Adrenal gland (tissue), 5 donors: ENCODE measurements around the gene MACROD2.

Experiments
- POLR2A ChIP-seq, 2 donors: fragments of 450-650 bp; IDR thresholded peaks; one replicate each; pipeline ENCODE4 v1.6.1; 2017; ENCODE audit warnings: antibody characterized with exemption in 2 of 2, mild to moderate bottlenecking in 2 of 2, moderate library complexity in 1 of 2
- TF ChIP-seq, protein P1 (sequence below), 6 experiments: fragments of 450-650 bp in 4 of 6; fragments of 200-600 bp in 2 of 6; sonication (generic) in 1 of 6; IDR thresholded peaks; 1 replicate in 5 of 6; 2 replicates in 1 of 6; pipeline versions ENCODE4 v1.5.1 to v1.8.0; 2016 to 2021; ENCODE audit warnings: antibody characterized with exemption in 6 of 6, mild to moderate bottlenecking in 2 of 6, moderate library complexity in 1 of 6
- donor health status: DM: no; HTN: no; CAD: no.

DNA sequence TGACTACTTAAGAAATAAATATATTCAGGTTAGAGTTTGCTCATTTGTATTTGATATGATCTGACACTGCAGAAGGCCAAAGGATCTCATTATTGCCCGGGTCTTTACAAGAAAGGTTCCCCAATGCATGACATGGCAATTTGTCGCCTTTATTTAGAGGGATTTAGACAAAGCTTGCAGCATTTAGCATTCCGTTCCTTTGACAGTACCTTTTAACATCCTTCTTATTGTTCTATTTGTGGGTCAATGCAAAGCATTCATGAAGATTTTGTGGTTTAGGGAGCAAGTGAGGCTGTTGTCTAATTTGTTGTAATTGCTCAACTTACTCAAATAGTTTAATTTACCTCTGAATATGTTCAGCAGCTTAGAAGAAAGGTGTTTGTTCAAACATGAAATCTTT, 572.9 kb downstream of the MACROD2 start:
- TF ChIP-seq, protein P1, sequence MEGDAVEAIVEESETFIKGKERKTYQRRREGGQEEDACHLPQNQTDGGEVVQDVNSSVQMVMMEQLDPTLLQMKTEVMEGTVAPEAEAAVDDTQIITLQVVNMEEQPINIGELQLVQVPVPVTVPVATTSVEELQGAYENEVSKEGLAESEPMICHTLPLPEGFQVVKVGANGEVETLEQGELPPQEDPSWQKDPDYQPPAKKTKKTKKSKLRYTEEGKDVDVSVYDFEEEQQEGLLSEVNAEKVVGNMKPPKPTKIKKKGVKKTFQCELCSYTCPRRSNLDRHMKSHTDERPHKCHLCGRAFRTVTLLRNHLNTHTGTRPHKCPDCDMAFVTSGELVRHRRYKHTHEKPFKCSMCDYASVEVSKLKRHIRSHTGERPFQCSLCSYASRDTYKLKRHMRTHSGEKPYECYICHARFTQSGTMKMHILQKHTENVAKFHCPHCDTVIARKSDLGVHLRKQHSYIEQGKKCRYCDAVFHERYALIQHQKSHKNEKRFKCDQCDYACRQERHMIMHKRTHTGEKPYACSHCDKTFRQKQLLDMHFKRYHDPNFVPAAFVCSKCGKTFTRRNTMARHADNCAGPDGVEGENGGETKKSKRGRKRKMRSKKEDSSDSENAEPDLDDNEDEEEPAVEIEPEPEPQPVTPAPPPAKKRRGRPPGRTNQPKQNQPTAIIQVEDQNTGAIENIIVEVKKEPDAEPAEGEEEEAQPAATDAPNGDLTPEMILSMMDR (IDR thresholded peaks at IDR 0.05), result no peak
- TF ChIP-seq POLR2A (IDR thresholded peaks at IDR 0.05), result no peak
